ENCODE measurements around the gene SERGEF. TPM values are rescaled to one million over a fixed set of nuclear protein-coding genes. Genes with fewer than 3 reads are reported as not detected.

SERGEF gene
- total RNA-seq, 4 donors from 2014 or later = 62.2 to 116 (median 83.5) TPM

DNA sequence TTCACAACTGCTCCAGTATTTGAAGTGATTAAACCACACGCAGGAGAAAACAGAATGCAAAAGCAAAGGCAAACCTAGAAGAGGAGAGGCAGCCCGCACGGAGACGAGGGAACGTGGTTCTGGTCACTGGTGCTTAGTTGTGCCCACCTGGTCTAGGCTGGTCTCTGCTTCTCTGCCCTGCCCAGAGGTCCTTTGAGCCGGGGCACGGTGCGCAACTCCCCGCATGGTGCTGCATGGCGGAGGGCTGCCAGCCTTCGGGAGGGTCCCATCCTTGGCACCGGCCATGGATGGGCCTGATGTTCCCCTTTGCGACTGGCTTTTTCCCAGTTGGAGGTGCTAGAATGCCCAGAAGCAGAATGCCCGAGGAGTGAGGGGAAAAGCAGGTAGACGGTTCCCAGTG lies 232.2 kb downstream of the SERGEF start:
- H3K27ac ChIP-seq = no peak overlapping the region
- no peaks in the 10 kb centered on the region for H3K9me3 ChIP-seq
- H3K27me3 ChIP-seq = no peaks in the 10 kb centered on the region
- intact Hi-C loops (cut with DNase I) = no loop called here
- no peak overlapping the region for H3K4me3 ChIP-seq (replicated peaks in 1 of 3)
- H3K4me1 ChIP-seq = no peaks in the 10 kb centered on the region
- DNase-seq = no peak
- no peaks in the 10 kb centered on the region for H3K36me3 ChIP-seq
- WGBS, 2 donors = 90 to 92% methylated on average over 15 of the region's 15 CpGs
- no peak for TF ChIP-seq POLR2A (IDR thresholded peaks at IDR 0.05)
- TF ChIP-seq, protein P1, sequence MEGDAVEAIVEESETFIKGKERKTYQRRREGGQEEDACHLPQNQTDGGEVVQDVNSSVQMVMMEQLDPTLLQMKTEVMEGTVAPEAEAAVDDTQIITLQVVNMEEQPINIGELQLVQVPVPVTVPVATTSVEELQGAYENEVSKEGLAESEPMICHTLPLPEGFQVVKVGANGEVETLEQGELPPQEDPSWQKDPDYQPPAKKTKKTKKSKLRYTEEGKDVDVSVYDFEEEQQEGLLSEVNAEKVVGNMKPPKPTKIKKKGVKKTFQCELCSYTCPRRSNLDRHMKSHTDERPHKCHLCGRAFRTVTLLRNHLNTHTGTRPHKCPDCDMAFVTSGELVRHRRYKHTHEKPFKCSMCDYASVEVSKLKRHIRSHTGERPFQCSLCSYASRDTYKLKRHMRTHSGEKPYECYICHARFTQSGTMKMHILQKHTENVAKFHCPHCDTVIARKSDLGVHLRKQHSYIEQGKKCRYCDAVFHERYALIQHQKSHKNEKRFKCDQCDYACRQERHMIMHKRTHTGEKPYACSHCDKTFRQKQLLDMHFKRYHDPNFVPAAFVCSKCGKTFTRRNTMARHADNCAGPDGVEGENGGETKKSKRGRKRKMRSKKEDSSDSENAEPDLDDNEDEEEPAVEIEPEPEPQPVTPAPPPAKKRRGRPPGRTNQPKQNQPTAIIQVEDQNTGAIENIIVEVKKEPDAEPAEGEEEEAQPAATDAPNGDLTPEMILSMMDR (IDR thresholded peaks at IDR 0.05) = no peak

DNA sequence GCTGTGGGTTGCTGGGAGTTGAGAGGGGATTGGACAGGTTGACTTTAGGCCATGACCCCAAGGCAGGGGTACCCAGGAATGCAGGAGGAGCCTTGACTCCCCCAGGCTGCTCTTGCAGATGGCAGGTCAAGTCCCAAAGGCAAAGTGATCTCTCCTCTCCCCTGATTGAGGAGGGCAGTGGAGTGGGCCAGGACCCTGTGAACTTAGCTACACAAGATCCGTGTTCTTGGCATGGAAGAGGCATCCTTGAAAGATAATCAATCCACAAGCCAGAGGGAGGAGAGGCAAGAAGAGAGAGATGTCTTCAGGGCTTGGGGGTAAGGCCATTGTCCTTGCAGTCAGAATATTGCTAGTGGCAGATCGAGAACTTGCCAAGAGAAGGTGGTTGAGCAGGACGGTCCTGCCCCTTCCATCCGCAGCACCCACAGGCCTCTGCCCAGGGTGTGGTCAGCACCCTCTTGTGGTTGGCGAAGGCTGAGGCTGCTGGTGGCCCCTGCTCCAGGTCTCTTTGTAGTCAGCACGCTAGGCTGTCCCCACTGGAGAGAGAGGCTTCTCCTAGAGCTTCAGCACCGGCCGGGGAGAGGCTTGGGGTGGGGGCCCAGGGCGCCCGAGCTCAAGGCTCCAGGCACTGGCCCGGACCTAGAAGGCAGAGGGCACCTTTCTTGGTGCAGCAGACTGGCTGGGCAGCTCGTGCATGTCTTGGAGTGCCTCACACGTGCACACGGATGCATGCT lies 232.8 kb downstream of the SERGEF start:
- no peaks in the 10 kb centered on the region for H3K9me3 ChIP-seq

DNA sequence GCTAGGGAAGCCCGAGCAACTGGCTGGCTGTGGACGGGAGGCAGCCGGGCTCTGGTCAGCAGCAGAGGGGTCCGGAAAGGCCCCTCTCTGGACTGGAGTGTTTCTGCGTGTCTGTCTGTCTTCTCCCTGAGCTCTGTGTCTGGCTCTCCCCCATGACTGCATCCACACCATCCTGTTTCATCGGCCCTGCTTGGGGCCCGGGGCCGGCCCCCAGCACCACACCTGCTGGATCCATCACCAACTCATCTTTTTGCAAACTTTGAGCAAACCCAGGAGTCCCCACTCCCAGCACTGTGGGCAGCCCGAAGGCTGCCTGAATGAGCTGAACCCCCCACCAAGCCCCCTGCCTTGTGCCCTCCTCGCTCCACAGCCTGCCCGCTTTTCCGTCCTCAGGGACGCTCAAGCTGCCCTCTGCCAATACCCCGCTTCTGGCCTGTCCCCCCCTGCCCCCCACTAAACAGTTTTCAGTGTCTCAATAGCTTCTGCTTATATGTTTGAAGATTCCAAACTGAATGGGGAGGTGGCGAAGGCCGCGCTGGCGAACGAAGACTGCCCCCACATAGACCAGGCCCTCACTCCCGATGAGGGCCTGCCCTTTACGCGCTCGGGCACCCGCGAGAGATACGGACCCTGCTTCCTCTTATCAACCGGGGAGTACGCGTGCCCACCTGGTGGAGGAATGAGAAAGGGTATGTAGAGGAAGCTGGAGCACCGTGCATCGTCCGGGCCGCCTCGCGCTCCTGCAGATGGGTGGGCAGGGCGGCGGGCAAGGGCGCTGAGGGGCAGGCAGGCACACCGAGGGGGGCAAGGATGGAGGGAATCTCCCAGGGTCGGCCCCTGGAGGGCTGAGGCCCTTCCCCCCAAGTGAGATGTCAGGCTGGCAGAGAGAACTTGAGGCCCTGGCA lies 233.6 kb downstream of the SERGEF start:
- Histone ChIP-seq H3K27ac (no peak overlapping the region), H3K4me1 (no peaks in the 10 kb centered on the region), H3K4me3 (replicated peaks in 1 of 3) (no peak overlapping the region), H3K36me3 (no peaks in the 10 kb centered on the region), H3K9me3 (no peaks in the 10 kb centered on the region), H3K27me3 (no peaks in the 10 kb centered on the region)
- no peak for DNase-seq
- 91 to 93% methylated on average over 39 to 40 of the region's 40 CpGs for WGBS, 2 donors
- TF ChIP-seq, protein P1 (IDR thresholded peaks at IDR 0.05) = no peak
- TF ChIP-seq POLR2A (IDR thresholded peaks at IDR 0.05) = no peak
- intact Hi-C loops (cut with DNase I) = no loop called here

More for the DNA sequence above, 232.8 kb downstream of the SERGEF start:
- WGBS, 2 donors = 83 to 87% methylated on average over 7 to 13 of the region's 14 CpGs
- Histone ChIP-seq H3K4me3 (replicated peaks in 1 of 3) (no peak overlapping the region), H3K36me3 (no peaks in the 10 kb centered on the region), H3K4me1 (no peaks in the 10 kb centered on the region), H3K27me3 (no peaks in the 10 kb centered on the region), H3K27ac (no peak overlapping the region)
- no peak for TF ChIP-seq POLR2A (IDR thresholded peaks at IDR 0.05)
- TF ChIP-seq, protein P1 (IDR thresholded peaks at IDR 0.05) = no peak
- intact Hi-C loops (cut with DNase I) = no loop called here
- no peak for DNase-seq

DNA sequence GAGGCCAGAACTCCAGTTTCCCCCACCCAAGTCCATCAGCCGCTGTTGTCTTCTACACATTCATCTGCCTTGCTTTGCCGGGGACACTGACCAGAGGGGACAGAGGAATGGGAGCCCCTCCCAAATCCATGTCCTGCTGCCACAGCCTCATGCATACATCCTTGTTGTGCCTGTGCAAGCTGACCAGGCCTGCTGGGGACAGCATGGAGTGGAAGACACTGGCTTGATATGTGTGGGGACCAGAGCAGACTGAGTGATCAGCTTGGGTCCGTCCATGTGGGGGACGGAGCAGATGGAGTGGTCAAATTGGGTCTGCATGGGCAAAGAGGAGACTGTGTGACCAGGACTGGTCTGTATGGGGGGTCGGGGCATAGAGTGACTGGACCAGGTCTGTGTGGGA lies 234.5 kb downstream of the SERGEF start:
- Histone ChIP-seq H3K36me3 (no peaks in the 10 kb centered on the region), H3K9me3 (no peaks in the 10 kb centered on the region), H3K27ac (no peak overlapping the region), H3K4me3 (replicated peaks in 1 of 3) (no peak overlapping the region), H3K4me1 (no peaks in the 10 kb centered on the region), H3K27me3 (no peaks in the 10 kb centered on the region)
- no peak for DNase-seq
- intact Hi-C loops (cut with DNase I) = no loop called here
- TF ChIP-seq, protein P1 (IDR thresholded peaks at IDR 0.05) = no peak
- no peak for TF ChIP-seq POLR2A (IDR thresholded peaks at IDR 0.05)
- 93 to 96% methylated on average over 4 to 5 of the region's 5 CpGs for WGBS, 2 donors

DNA sequence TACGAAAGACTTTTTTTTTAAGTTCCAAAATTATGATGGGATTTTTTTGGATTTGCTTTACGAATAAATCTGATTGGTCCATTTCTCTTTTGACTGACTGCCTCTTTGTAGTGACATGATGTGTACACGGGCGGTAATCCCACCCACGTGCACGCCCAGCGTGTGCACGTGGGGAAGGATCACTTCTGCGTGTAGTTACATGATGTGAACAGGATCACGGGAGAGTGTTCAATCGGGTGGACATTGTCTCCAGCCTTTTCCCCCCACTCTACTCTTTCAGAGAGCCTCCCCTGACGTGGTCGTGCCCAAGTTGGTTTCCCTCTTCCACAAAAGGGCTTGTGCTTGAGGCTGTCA lies 235.1 kb downstream of the SERGEF start:
- 90% methylated on average over 13 of the region's 13 CpGs for WGBS, 2 donors

More for the DNA sequence above, 235.1 kb downstream of the SERGEF start:
- no peak overlapping the region for H3K4me3 ChIP-seq (replicated peaks in 1 of 3)
- TF ChIP-seq, protein P1 (IDR thresholded peaks at IDR 0.05) = no peak
- no peak for TF ChIP-seq POLR2A (IDR thresholded peaks at IDR 0.05)
- H3K9me3 ChIP-seq = no peaks in the 10 kb centered on the region
- intact Hi-C loops (cut with DNase I) = no loop called here
- no peaks in the 10 kb centered on the region for H3K4me1 ChIP-seq
- H3K36me3 ChIP-seq = no peaks in the 10 kb centered on the region
- no peak for DNase-seq
- H3K27ac ChIP-seq = no peak overlapping the region
- H3K27me3 ChIP-seq = no peaks in the 10 kb centered on the region
